GM12891 (cell line): ENCODE results near the gene AHSP.

Source experiments
- PAX5 ChIP-seq: IDR thresholded peaks from 2 replicates; pipeline ENCODE4 v1.6.1; 2011; ENCODE audit warnings: low read length, moderate library complexity, mild to moderate bottlenecking; ENCODE audit not compliant: insufficient read depth, severe bottlenecking
- POLR2A ChIP-seq: IDR thresholded peaks from 2 replicates; pipeline ENCODE4 v1.6.1; 2011; ENCODE audit warnings: low read depth, low read length, control low read depth
- POLR2AphosphoS5 ChIP-seq: IDR thresholded peaks from 2 replicates; pipeline ENCODE4 v1.6.1; 2011; ENCODE audit warnings: low read depth, low read length, control low read depth
- POU2F2 ChIP-seq: IDR thresholded peaks from 2 replicates; pipeline ENCODE4 v1.6.1; 2011; ENCODE audit warnings: low read depth, mild to moderate bottlenecking, control low read depth, low read length, moderate library complexity
- SPI1 ChIP-seq: IDR thresholded peaks from 2 replicates; pipeline ENCODE4 v1.6.1; 2011; ENCODE audit warnings: low read depth, low read length, control low read depth
- TAF1 ChIP-seq: IDR thresholded peaks from 2 replicates; pipeline ENCODE4 v1.6.1; 2011; ENCODE audit warnings: low read depth, low read length, control low read depth

DNA sequence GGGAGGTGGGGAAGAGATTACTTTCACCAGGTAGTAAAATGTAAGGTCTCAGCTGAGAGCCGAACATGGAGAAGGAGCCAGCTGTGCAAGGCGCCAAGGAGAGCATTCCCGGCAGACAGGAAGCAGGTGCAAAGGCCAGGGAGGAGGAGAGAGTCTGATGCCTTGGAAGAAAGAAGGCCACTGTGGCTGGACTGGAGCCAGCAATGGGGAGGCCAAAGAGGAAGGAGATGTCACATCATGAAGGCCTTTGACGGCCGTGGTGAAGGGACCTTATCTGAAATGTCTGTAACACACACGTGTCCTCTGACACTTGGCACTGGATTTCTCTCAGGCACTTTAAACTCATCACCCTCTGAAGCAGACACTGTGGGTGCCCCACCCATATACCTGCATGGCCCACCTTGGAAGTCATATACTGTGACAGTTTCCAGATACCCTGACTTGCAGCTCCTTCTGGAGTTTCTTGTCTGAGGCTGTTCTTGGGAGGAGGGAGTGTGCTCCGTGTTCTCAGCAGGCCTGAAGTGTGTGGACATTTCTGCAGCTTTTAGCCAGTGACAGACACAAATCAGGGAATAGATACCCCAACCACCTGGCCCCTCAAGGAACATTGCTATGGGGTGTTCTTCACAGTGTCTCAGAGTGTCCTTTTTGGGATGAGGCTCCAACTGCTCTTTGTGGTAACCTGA lies 46.7 kb upstream of the AHSP start:
- TF ChIP-seq TAF1 (no peak), POLR2AphosphoS5 (no peak), SPI1 (no peak), POLR2A (no peak), POU2F2 (no peak), PAX5 (no peak)
